GM19099 (cell line): ENCODE results near the gene PRRC2A.

Experiments
- POLR2A ChIP-seq: IDR thresholded peaks from 3 replicates; pipeline ENCODE4 v1.6.1; 2011; ENCODE audit warnings: low read depth; ENCODE audit not compliant: insufficient read length; ENCODE audit errors: extremely low read depth

PRRC2A gene

DNA sequence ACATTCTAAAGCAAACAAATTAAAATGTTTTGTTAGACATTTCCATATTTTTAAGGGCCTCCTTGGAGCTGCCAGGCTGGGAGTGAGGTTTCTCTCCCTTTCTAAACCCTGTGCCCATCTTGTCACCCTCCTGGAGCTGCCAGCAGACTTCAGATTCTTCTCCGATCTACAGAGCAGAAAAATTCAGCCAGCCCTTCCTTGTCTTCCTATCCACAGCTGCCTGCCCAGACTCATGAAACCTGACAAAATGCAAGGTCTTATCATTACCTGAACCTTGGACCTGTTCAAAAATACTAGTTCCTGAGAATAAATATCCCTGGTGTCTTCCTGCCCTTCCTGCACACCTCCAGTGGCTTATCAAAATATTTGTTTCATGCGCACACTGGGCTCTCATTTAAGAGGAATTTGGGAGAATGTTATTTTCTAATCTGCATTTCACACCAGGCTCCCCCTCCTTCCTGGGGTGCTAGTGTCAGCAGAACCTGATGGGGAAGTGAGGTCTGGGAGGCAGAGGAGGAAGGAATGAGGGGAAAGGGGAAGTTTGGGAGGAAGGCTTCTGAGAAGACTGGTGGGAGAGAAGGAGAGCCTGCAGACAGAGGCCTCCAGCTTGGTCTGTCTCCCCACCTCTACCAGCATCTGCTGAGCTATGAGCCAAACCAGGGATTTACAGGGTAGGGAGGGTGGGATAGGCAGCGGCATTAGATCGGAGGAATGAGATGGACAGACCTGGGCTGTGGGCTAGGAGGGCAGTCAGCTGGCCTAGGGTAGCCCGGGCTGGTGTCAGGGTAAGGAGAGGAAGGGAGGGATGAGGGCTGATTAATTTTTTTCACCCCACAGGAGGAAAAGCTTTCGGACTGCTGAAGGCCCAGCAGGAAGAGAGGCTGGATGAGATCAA lies 5.6 kb upstream of the PRRC2A start, which contains the start of gene AIF1:
TSS of gene AIF1 (plus strand) at position 551 of the 895 bp plus-strand sequence. CDS start at position 647, 96 bp downstream.
- TF ChIP-seq POLR2A = no peak

DNA sequence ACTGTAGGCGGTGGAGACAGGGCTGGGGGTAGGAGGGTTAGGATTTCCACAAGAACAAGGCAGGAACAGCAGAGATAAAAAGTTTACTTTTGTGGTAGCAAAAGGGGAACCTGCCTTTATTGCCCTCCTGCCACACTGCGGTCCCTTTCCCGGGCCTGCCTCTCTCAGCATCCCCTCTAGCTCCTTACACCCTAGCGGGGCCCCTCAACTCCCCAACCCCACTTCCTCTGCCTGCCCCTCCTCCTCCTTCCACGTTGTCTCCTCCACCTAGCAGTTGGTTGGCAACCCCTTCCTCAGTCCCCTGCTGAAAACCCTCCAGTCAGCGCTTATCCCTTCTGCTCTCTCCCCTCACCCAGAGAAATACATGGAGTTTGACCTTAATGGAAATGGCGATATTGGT lies 4.8 kb upstream of the PRRC2A start:
- no peak for TF ChIP-seq POLR2A

DNA sequence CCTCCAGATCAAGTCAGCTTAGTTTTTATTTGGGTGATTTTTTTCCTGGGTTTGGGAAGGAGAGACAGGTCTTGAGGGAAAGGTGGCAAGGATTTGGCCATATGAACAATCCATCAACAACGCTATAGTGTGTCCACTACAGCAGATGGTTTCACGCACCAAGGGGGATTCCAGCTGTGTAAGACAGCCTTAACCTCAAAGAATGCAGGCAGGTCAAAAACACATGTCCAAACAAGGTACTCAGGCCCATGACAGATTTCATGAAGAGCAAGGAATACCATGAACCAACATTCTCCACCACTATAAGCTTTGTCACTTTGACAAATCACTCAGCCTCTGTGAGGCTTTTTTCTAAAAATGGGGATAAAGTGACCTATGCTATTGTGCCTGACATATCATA lies 3.5 kb upstream of the PRRC2A start:
- TF ChIP-seq POLR2A = no peak

GRCh38 chr6:31619805-31620585 lies 520 bp upstream of the PRRC2A start:
- TF ChIP-seq POLR2A = peak; percentile 86

DNA sequence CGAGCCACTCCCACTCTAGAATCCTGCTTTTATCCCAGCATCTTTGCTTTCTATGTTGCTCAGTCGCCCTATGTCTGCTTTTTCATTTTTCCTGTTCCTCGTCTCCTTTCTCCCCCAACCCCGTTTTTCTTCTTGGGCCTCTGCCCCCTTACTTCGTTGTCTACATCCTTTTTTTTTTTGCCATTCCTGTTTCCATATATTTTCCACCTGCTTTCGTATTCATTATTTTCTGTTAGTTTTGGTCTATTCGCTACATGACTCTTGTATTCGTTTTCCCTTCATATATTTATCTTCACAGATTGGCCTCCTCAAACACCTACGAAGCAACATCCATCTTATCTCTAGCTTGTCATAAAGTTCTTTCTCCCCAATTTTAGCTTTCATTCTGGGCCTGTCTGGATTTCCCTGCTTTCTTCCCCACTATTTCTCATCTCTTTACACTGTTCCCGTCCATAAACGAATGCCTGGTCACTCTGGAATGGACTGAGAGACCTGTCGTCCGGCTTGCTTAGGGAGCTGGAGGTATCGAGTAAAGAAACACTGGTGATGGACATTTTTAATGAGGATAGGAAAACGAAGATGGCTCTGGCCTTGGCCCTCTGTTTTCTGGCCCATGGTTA lies 915 bp downstream of the PRRC2A start:
- TF ChIP-seq POLR2A = no peak

- no peak for TF ChIP-seq POLR2A
Observed at GRCh38 chr6:31621991-31622390, 1.5 kb downstream of the PRRC2A start.

DNA sequence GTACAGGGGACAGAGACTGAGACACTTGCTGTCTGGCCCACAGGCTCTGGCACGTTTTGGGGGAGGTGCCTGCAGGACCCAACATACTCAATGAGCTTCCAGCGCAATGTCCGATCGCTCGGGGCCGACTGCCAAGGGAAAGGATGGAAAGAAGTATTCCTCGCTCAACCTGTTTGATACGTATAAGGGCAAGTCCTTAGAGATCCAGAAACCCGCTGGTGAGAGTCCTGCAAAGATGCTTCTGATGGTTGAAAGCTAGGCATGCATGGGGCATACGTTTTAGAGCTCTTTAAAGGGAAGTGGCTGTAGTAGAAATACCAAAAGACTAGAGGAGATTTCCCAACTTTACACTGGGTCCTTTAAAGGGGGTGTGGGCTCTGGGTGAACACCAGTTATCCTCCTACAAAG lies 2.2 kb downstream of the PRRC2A start:
- no peak for TF ChIP-seq POLR2A

DNA sequence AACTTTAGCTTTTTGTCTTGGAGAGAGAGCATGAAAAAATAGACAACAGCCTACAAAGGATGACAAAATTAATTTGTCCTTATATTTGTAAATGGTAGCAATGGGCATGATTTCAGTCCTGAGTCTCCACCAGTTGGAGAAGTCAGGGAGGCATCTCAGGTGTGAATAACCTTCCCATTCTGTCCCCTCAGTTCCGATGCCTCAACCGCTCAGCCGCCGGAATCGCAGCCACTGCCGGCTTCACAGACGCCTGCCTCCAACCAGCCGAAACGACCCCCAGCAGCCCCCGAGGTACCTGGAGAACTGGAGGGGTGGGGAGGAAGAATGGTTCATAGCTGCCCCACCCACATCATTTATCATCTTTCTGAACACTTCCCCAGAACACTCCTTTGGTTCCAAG lies 3.6 kb downstream of the PRRC2A start:
- TF ChIP-seq POLR2A = no peak

DNA sequence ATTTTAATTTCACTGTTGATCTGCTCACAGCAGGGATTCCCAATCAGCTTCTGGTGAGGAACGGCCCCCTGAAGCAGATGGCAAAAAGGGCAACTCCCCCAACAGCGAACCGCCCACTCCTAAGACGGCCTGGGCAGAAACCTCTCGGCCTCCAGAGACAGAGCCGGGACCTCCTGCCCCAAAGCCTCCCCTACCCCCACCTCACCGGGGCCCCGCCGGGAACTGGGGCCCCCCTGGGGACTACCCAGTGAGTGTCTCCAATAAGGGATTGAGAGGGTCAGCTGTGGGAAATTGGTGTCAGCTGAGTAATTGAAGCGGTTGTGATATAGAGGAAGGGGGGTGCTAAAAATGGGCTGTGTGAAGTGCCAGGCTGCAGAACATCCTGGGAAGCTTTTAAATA lies 6.4 kb downstream of the PRRC2A start:
- no peak for TF ChIP-seq POLR2A

DNA sequence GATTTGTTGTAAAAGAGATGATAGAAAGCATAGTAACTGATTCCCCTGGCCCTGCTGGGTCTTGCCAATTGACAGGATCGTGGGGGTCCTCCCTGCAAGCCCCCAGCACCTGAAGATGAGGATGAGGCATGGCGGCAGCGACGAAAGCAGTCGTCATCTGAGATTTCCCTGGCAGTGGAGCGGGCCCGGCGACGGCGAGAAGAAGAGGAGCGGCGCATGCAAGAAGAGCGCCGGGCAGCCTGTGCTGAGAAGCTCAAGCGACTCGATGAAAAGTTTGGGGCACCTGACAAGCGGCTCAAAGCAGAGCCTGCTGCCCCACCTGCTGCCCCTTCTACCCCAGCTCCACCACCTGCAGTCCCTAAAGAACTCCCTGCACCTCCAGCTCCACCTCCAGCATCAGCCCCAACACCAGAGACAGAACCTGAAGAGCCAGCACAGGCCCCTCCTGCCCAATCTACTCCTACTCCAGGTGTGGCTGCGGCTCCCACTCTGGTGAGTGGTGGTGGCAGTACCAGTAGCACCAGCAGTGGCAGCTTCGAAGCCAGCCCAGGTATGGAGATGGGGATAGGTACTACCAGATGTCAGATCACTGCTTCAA lies 7.3 kb downstream of the PRRC2A start:
- TF ChIP-seq POLR2A = no peak

- no peak for TF ChIP-seq POLR2A
Observed at GRCh38 chr6:31629014-31629413, 8.5 kb downstream of the PRRC2A start.

GRCh38 chr6:31630177-31630934 lies 9.8 kb downstream of the PRRC2A start:
- no peak for TF ChIP-seq POLR2A

GRCh38 chr6:31631209-31631608 lies 10.7 kb downstream of the PRRC2A start:
- no peak for TF ChIP-seq POLR2A

DNA sequence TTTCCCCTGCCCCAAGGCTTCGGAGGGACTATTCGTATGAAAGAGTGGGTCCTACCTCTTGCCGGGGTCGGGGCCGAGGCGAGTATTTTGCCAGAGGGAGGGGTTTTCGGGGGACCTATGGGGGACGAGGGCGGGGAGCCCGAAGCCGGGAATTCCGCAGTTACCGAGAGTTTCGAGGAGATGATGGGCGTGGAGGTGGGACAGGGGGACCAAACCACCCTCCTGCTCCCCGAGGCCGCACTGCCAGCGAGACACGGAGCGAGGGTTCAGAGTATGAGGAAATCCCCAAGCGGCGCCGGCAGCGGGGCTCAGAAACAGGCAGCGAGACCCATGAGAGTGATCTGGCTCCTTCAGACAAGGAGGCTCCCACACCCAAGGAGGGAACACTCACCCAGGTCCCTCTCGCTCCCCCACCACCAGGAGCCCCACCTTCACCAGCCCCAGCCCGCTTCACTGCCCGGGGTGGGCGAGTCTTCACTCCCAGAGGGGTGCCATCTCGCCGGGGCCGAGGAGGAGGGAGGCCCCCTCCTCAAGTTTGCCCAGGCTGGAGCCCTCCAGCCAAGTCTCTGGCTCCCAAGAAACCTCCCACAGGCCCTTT lies 11.3 kb downstream of the PRRC2A start:
- TF ChIP-seq POLR2A = no peak

GRCh38 chr6:31632279-31632946 lies 11.9 kb downstream of the PRRC2A start:
- TF ChIP-seq POLR2A = peak; percentile 9
